NB4 (cell line): ENCODE results near the gene UBQLN2.
"Not testable (repeated sequence)": the region's sequence is repeated elsewhere in the genome, so short reads cannot be mapped to it uniquely, and the experiment has no call there.

Experiments used
- CTCF ChIP-seq: IDR thresholded peaks from one replicate; pipeline ENCODE4 v1.5.1; 2012; ENCODE audit warnings: low read depth, low read length
- MAX ChIP-seq: IDR thresholded peaks from 2 replicates; pipeline ENCODE4 v1.6.1; 2011; ENCODE audit warnings: low read depth, low read length
- MYC ChIP-seq: IDR thresholded peaks from 2 replicates; pipeline ENCODE4 v1.6.1; 2011; ENCODE audit warnings: low read depth, low read length
- POLR2A ChIP-seq: IDR thresholded peaks from 2 replicates; pipeline ENCODE4 v1.6.1; 2011; ENCODE audit warnings: mild to moderate bottlenecking; ENCODE audit not compliant: insufficient read length; ENCODE audit errors: extremely low read depth

GRCh38 chrX:56591830-56592229, 28.4 kb downstream of the UBQLN2 start:
- TF ChIP-seq CTCF, POLR2A, MAX, MYC: not testable (repeated sequence)
